Osteocyte (in vitro differentiated cells): ENCODE results near the gene KCNK15. TPM values are rescaled to one million over a fixed set of nuclear protein-coding genes. Genes with fewer than 3 reads are reported as not detected.
A peak's percentile ranks its signal among the peaks of the same experiment; 100 is the strongest.

Experiments
- DNase-seq: peaks from one replicate; pipeline ENCODE4 v3.0.0; 2021; ENCODE audit warnings: mixed read lengths; ENCODE audit not compliant: unreplicated experiment; ENCODE audit errors: extremely low spot score
- H3K27ac Mint-ChIP-seq: one replicate; pipeline ENCODE4 v1.8.0; 2021; ENCODE audit warnings: mild to moderate bottlenecking, mixed read lengths; ENCODE audit not compliant: unreplicated experiment
- H3K27me3 Mint-ChIP-seq: one replicate; pipeline ENCODE4 v1.8.0; 2021; ENCODE audit warnings: mixed read lengths; ENCODE audit not compliant: unreplicated experiment
- H3K36me3 Mint-ChIP-seq: one replicate; pipeline ENCODE4 v1.8.0; 2021; ENCODE audit warnings: mixed read lengths; ENCODE audit not compliant: unreplicated experiment
- H3K4me1 Mint-ChIP-seq: one replicate; pipeline ENCODE4 v1.8.0; 2021; ENCODE audit warnings: mixed read lengths; ENCODE audit not compliant: unreplicated experiment
- H3K4me3 Mint-ChIP-seq: one replicate; pipeline ENCODE4 v1.8.0; 2021; ENCODE audit warnings: mild to moderate bottlenecking, moderate library complexity, mixed read lengths; ENCODE audit not compliant: unreplicated experiment
- H3K9me3 Mint-ChIP-seq: one replicate; pipeline ENCODE4 v1.8.0; 2021; ENCODE audit warnings: mixed read lengths; ENCODE audit not compliant: unreplicated experiment
- CTCF ChIP-seq: fragments of 200-600 bp; sonication (generic); IDR thresholded peaks from 2 replicates; pipeline ENCODE4 v1.5.0; 2021; ENCODE audit warnings: antibody characterized with exemption, mild to moderate bottlenecking, moderate library complexity
- total RNA-seq: library from RNA; stranded (reverse); gene quantifications from 2 replicates; pipeline ENCODE4 v1.2.1, GENCODE V29; 2021

Gene KCNK15
- total RNA-seq, 1 donor from 2014 or later: 21.5 TPM

- no peaks in the 10 kb centered on the region for H3K27me3 Mint-ChIP-seq
- no peak overlapping the region for H3K4me3 Mint-ChIP-seq
- no peak for DNase-seq
- peaks cover 3% of the 10 kb centered on the region for H3K36me3 Mint-ChIP-seq
- H3K27ac Mint-ChIP-seq: peak overlapping the region; percentile 88
- H3K9me3 Mint-ChIP-seq: no peaks in the 10 kb centered on the region
- no peak for TF ChIP-seq CTCF
- H3K4me1 Mint-ChIP-seq: peaks cover 69% of the 10 kb centered on the region
Measured at GRCh38 chr20:44715499-44716308, 30.0 kb upstream of the KCNK15 start.

GRCh38 chr20:44716309-44717106, 29.2 kb upstream of the KCNK15 start:
- Mint-ChIP-seq H3K27ac (peak overlapping the region; percentile 88), H3K4me1 (peaks cover 75% of the 10 kb centered on the region), H3K4me3 (no peak overlapping the region), H3K27me3 (no peaks in the 10 kb centered on the region), H3K9me3 (no peaks in the 10 kb centered on the region), H3K36me3 (peaks cover 3% of the 10 kb centered on the region)
- no peak for DNase-seq
- no peak for TF ChIP-seq CTCF

- H3K4me1 Mint-ChIP-seq: peaks cover 73% of the 10 kb centered on the region
- DNase-seq: no peak
- peak overlapping the region; percentile 47 for H3K27ac Mint-ChIP-seq
- peak; percentile 43 for TF ChIP-seq CTCF
- H3K36me3 Mint-ChIP-seq: peaks cover 3% of the 10 kb centered on the region
- H3K27me3 Mint-ChIP-seq: no peaks in the 10 kb centered on the region
- H3K9me3 Mint-ChIP-seq: no peaks in the 10 kb centered on the region
- H3K4me3 Mint-ChIP-seq: no peak overlapping the region
Measured at GRCh38 chr20:44717986-44718385, 27.7 kb upstream of the KCNK15 start.

- Mint-ChIP-seq H3K27me3 (no peaks in the 10 kb centered on the region), H3K4me3 (no peak overlapping the region), H3K4me1 (peaks cover 62% of the 10 kb centered on the region), H3K36me3 (no peaks in the 10 kb centered on the region), H3K27ac (peak overlapping the region; percentile 98), H3K9me3 (no peaks in the 10 kb centered on the region)
- no peak for TF ChIP-seq CTCF
- DNase-seq: no peak
Measured at GRCh38 chr20:44719841-44720240, 25.8 kb upstream of the KCNK15 start.

GRCh38 chr20:44720621-44720996, 25.1 kb upstream of the KCNK15 start:
- no peak for TF ChIP-seq CTCF
- H3K27me3 Mint-ChIP-seq: no peaks in the 10 kb centered on the region

More at GRCh38 chr20:44720621-44720996, 25.1 kb upstream of the KCNK15 start:
- H3K9me3 Mint-ChIP-seq: no peaks in the 10 kb centered on the region
- DNase-seq: no peak
- peak overlapping the region; percentile 98 for H3K27ac Mint-ChIP-seq
- no peak overlapping the region for H3K4me3 Mint-ChIP-seq
- no peaks in the 10 kb centered on the region for H3K36me3 Mint-ChIP-seq
- H3K4me1 Mint-ChIP-seq: peaks cover 55% of the 10 kb centered on the region
